Right kidney (tissue), 1 donor: ENCODE results near the gene SYT7.

ENCODE experiments used
- DNase-seq: peaks from one replicate; pipeline ENCODE4 v3.0.0-alpha.2; 2016

SYT7 gene

GRCh38 chr11:61554172-61554988 is 26.5 kb downstream of the SYT7 start:
- no peak for DNase-seq

GRCh38 chr11:61553373-61554171 is 27.3 kb downstream of the SYT7 start:
- DNase-seq, result no peak

GRCh38 chr11:61552108-61552635 is 28.7 kb downstream of the SYT7 start:
- DNase-seq, result no peak

GRCh38 chr11:61551634-61552033 is 29.2 kb downstream of the SYT7 start:
- no peak for DNase-seq

- DNase-seq, result no peak
Measured at GRCh38 chr11:61550665-61551227, 30.1 kb downstream of the SYT7 start.

- DNase-seq, result no peak
Measured at GRCh38 chr11:61549662-61550568, 31.0 kb downstream of the SYT7 start.

- DNase-seq, result no peak
Measured at GRCh38 chr11:61549177-61549576, 31.7 kb downstream of the SYT7 start.

GRCh38 chr11:61547246-61547645 is 33.6 kb downstream of the SYT7 start:
- no peak for DNase-seq

GRCh38 chr11:61546663-61547062 is 34.2 kb downstream of the SYT7 start:
- no peak for DNase-seq

GRCh38 chr11:61545921-61546320 is 35.0 kb downstream of the SYT7 start:
- no peak for DNase-seq

GRCh38 chr11:61545341-61545740 is 35.5 kb downstream of the SYT7 start:
- DNase-seq, result no peak

- no peak for DNase-seq
Measured at GRCh38 chr11:61544466-61544865, 36.4 kb downstream of the SYT7 start.

- DNase-seq, result no peak
Measured at GRCh38 chr11:61543606-61544306, 37.1 kb downstream of the SYT7 start.

GRCh38 chr11:61542705-61543104 is 38.2 kb downstream of the SYT7 start:
- DNase-seq, result no peak

GRCh38 chr11:61542024-61542461 is 38.8 kb downstream of the SYT7 start:
- no peak for DNase-seq

GRCh38 chr11:61541598-61541997 is 39.3 kb downstream of the SYT7 start:
- no peak for DNase-seq

- no peak for DNase-seq
Measured at GRCh38 chr11:61540528-61540927, 40.3 kb downstream of the SYT7 start.

GRCh38 chr11:61539831-61540357 is 41.0 kb downstream of the SYT7 start:
- DNase-seq, result no peak

GRCh38 chr11:61539006-61539405 is 41.9 kb downstream of the SYT7 start:
- DNase-seq, result no peak

- no peak for DNase-seq
Measured at GRCh38 chr11:61538636-61538961, 42.3 kb downstream of the SYT7 start.

GRCh38 chr11:61537326-61537725 is 43.5 kb downstream of the SYT7 start:
- DNase-seq, result no peak
